ENCODE data around the gene LMTK2.
A peak's percentile ranks its signal among the peaks of the same experiment; 100 is the strongest.
"Not testable (repeated sequence)": the region's sequence is repeated elsewhere in the genome, so short reads cannot be mapped to it uniquely, and the experiment has no call there.

Gene LMTK2

DNA sequence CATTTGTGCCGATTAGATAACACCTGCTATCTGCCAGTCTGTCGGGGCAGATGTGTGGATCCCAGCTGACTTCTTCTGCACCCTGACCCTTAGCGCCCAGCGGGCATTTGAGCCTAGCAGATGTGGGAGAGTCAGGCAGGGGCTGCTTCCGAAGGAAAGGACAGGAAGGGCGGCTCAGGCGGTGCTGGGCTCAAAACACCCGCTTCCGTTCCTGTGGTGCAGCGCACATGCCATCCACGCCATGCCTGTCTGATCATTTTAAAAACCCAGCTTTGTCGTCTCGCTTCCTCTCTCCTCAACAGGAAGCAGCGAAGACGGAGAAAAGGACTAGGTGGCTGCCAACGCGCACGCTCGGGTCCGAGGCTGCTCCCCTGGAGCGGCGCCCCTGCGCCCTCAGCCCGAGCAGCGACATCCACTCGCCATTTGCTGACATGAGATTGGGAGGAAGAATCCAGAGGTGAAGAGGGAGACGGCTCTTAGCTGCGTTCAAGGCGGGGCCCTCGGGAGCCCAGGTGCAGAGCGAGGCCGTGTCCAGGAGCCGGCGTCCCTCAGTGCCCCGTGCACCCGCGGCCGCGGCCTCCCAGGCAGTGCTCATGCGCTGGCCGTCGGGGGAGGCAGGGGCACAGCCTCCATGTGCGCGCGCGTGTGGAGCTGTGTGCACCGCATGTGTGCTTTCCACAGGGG is 98.6 kb downstream of the LMTK2 start:
- no peak for DNase-seq

DNA sequence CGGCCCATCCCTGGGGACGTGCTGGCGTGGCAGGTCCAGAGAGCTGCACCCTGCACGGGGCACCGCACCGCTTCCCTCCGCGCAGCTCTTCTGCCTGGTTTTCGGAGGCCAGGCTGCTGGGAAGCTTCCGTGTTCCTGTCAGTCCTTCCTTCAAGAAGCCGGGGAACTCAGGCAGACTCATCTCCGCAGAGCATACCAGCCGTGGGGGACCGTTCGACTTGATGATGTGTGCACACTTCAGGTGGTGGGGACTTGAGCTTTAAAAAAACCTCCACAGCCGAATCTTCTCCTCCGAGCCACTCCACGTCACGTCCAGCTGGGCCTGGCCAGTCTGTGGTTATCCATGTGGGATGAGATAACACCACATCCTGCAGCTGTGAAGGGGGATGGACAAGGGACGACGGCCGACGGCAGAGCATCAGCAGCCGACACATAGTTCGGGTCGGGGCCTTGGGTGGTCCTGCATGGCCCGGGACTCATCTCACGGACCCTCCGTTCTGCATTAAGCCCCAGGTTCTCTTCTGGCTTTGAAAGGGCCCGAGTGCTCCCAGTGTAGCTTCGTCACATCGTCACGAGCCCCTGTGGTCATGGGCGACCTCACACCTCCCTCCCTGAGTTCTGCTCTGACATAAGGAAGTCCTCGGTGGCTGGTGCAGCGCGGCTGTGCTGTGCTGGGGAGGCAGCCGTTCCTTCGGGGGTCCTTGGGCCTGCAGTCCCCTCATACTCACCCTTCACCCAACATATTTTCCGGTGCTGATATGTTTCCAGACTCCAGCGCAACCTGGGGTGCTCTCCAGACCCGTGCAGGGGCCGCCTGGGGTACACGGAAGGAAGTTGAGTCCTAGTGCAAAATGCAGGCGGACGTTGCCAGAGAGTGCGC is 100.0 kb downstream of the LMTK2 start:
- DNase-seq = no peak

DNA sequence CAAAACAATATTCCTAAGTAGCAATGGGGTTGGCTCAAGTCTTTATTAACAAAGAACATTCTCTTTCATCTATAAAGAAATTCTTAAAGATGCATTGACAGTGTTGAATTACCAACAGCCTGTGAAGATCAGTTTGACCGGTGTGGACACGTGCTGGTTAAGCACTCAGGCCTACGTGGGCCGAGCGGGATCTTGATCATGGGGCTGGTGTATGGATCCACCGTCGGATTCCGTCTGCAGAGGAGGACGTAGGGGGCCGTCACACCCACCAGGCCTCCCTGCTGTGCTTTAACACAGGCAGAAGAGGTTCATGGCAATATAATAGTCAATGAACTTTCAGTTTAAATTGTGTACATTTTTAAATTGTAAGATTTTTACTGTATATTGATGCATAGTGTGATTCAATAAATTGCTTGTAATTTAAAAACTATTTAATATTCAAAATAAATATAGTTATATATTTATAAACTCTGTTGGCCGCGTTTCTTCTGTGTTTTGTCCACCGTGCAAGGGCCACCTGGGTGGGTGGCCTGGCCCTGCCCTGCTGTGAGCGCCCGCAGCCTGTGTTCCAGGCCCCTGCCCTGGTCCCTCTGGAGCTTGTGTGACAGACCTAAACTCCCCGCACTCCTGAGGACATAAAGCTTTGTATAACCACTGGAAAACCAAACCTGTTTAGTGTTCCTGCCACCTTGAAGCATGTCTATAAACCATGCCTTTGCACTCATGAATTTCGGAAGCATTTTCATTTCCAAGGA is 102.7 kb downstream of the LMTK2 start:
- no peak for DNase-seq

DNA sequence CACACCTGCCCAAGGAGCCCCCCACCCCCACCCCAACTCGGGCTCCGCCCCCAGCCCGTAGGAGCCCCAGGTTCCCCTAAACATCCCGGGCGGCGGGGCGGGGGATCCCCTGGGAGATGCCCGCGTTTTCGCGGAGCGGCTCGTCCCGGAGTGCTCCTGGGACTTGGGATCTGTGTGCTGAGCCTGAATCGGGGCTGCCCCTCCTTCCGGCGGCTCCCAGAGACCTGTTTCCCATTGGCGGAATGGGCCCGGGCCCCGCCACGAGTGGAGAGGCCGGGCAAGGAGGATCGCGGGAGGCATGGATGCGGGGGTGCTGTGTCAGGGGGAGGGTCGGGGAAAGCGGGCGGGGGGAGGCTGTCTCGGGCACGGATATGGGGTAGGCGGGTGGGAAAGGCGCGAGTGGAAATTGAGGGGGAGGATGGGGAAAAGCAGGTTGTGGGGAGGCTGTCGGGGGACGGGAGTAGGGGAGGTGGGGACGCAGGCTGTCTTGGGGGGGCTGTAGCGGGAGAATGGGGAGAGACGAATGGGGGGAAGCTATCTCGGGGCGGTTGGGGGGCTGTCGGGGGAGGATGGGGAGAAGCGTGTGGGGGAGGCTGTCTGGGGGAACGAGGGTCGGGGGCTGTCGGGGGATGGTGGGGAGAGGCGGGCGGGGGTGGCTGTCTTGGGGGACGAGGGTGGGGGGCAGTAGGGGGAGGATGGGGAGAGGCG is 104.0 kb downstream of the LMTK2 start:
- DNase-seq = no peak

DNA sequence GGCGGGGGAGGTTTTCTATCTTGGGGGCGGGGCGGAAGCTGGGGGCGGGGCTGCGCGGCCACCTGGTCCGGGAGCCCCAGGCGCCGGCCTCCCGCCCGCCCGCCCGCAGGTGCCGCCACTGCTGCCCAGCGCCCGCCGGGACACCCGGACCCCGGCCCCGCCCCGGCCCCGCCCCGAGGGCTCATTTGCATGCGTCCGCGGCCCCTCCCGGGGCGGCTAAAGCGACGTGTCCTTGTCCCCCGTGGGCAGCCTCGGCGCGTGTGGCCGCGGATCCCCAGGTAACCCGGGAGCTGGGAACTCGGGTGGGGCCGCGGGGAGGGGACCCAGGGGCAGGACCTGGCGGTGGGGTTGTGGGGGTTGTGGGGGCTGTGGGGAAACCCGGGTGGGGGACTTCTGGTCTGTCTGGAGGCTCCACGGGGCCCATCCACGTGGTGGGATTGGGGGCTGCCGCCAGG is 104.6 kb downstream of the LMTK2 start, which contains the start of gene BHLHA15:
TSS of gene BHLHA15 (plus strand) at position 219 of the 455 bp plus-strand sequence. CDS start 871 bp downstream, outside the sequence.
- peak; percentile 39 for DNase-seq

DNA sequence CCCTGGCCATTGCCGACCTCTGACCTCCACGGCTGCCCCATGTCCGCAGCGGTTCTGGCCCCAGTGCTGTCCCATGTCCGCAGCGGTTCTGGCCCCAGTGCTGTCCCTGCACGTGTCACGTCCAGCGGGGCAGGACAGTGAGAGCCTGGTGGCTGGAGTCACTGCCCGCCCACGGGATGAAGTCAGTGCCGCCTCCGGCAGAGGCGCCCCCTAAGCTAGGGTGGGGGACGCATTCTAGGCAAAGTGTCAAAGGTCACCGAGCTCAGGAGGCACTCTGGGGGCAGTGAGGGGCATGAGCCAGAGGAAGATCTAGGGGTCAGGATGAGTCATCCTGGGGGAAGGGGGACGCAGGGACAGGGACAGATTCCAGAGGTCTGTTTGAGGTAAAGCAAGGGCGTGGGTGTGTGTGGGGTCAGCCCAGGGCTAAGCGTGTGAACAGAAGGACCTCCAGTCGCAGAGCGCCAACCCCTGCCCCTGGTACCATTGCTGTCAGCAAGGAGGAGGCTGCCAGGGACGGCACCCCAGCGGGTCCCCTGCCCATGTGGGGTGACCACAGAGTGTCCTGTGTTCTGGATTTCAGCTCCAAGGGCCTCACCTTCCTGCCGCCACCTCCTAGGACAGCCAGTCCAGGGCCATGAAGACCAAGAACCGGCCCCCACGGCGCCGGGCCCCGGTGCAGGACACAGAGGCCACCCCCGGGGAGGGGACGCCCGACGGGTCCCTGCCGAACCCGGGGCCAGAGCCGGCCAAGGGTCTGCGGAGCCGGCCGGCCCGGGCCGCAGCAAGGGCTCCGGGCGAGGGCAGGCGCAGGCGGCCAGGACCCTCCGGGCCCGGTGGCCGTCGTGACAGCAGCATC is 105.2 kb downstream of the LMTK2 start:
- no peak for DNase-seq

DNA sequence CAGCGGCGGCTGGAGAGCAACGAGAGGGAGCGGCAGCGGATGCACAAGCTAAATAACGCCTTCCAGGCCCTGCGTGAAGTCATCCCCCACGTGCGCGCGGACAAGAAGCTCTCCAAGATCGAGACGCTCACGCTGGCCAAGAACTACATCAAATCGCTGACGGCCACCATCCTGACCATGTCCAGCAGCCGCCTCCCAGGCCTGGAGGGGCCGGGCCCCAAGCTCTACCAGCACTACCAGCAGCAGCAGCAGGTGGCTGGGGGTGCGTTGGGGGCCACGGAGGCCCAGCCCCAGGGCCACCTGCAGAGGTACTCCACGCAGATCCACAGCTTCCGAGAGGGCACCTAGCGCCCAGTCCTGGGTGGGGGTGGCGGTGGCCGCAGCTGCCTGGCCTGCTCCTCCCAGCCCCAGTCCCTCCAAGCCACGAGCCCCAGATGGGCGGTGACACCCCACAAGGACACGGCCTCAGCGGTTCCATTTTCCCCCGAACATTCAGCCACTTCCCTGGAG is 105.9 kb downstream of the LMTK2 start:
- no peak for DNase-seq

DNA sequence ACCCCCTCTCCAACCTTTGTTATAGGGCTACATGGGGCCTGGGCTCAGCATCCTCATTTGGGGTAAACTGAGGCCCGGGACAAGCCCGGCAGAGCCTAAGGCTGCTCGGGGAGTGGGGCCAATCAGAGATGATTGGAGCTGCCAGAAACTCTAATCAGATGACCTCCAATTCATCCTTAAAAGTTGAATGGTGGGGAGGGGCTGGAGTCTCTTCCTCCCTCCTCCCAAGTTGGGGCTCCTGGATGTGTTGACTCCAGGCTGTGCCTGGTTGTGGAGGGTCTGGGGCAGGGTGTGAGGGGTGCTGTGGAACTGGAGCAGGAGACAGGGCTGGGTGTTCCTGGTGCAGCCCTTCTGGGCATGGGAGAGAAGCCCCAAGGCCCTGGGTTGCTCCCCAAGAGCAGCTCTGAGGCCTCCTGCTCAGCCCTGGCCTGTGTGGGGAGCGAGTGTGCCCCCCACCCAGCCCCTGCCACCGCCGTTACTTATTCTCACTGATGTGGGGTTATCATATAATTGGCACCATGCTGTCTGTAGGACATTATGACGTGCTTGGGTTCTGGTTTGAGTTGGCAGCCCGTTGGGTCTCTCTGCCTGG is 106.7 kb downstream of the LMTK2 start:
- no peak for DNase-seq

DNA sequence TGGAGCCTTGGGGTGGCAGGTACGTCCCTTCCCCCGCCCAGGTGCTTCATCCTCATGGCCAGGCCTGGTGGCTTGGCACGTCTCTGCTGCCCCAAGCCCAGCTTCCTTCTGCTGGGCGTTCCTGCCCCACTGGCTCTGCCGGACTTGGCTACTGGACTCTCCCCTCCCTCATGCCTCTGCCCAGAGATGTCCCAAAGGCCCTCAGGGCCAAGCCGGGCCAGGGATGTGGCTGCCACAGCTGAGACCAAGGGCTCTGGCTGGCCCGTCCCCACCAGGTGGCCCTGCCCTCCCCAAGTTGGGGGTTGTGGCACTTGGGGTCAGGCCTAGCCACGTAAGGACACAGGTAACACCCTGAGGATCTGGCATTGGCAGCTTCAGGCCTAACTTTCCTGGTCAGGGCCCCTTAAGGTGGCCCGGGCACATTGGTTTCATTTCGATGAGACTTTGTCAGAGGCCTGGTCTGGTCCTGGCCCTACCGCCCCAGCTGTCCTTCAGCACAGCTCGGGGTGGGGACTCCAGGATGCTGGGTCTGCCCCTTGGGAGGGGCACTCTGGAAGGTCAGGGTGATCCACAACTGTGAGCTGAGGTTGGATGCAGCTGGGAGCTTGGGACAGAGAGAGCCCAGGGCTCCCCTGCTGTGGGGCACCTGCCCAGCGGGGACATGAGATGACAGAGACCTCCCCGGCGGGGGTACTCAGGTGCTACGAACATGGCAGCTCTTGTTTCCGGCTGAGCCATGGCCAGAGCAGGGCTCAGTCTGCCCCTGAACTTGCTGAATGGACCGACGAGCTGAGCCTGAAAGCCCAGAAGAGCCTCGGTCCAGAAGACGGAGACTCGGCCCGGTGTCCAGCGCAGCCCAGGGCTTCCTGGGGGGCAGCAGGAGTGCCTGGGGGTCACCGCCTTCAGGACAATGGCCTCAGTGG is 107.5 kb downstream of the LMTK2 start:
- no peak for DNase-seq

DNA sequence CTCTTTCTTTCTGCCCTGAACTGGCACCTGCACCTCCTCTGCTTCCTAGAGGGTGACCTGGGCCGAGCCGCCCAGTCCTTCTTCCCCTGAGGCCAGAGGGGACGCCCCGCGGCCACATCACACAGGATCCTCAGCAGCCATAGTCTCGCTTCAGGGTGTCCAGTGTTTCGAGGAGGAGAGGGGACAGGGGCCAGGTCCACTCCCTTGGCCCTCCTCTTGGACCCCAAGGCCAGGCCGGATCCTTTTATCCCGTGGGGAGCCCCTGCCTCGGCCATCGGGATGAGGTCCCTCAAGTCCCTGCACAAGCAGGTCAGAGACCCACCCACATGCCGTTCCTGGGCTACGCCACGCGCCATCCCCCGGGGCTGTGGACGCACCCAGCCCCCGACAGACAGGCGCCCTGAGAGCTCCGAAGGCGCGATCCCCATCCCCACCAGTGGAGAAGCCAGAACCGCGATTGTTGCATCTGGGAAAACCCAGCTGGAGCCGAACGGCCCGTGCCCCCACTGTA is 108.2 kb downstream of the LMTK2 start:
- no peak for DNase-seq

DNA sequence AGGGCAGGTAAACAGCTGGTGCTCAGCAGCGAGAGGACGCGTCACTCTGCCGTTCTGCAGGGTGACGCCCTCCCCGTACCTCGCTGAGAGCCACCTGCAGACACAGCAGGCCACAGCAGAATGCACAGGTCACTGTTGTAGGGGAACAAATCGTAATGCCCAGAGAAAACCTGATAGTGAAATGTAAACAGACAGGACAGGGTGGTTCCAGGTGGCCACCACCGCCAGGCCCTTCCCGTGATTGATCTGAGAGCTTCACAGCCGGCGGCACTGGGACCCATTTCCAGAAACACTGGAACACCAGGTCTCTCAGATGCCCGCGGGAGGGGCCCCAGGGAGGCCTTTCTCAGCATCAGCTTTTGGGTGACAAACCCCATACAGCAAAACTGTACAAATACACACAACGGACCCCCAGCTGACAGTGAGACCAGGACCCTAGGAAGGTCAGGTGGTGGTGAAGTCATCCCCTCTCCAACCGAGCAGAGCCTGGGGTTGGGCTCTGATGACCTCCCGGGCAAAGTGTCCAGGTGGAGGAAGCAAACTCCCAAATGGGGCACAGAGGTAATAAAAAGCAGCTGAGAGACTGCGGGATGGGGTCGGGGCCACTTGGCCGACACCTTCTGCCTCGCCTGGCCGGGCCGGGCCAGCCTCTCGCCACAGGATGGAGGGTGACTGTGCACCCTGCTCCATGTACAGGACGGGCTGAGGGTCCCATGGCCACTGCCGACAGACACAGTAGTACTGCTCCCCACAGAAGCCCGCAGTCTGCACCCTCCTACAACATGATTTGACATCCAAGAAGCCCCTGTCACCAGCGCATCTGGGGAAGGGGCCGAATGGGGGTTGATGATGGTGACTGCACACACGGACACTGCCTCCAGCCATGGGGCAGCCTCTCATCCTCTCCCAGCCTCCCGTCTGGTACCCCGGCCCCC is 109.2 kb downstream of the LMTK2 start:
- DNase-seq = no peak

DNA sequence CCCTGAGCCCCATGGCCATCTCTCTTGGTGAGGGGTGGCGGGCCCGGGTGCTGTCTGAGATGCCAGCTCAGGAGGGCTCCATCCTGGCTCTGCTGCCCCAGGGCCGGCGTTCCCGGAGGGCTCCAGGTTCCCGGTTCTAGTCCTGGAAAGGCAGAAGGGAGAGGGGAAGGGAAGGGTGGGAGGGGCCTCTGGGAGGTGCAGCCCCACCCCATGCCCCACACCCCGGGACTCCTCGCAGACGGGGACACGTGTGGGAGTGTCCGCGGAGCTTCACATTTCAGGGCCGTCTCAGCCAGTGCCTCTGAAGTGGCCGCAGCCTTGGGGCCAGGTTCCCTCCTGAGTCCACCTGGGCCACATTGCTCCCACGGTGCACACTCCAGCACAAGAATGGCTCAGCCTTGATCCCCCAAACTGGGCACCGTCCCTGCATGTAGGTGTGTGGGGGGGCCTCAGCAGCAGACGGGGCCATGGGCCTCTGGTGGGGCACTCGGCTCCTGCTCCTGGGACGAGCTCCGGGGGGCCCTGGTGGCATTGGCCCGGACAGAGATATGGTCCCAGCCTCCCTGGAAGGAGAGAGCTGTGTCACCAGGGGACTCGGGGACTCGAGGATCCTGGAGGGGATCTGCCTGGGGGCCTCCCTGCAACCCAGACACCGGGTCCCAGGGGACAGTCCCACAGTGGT is 110.4 kb downstream of the LMTK2 start:
- no peak for DNase-seq

DNA sequence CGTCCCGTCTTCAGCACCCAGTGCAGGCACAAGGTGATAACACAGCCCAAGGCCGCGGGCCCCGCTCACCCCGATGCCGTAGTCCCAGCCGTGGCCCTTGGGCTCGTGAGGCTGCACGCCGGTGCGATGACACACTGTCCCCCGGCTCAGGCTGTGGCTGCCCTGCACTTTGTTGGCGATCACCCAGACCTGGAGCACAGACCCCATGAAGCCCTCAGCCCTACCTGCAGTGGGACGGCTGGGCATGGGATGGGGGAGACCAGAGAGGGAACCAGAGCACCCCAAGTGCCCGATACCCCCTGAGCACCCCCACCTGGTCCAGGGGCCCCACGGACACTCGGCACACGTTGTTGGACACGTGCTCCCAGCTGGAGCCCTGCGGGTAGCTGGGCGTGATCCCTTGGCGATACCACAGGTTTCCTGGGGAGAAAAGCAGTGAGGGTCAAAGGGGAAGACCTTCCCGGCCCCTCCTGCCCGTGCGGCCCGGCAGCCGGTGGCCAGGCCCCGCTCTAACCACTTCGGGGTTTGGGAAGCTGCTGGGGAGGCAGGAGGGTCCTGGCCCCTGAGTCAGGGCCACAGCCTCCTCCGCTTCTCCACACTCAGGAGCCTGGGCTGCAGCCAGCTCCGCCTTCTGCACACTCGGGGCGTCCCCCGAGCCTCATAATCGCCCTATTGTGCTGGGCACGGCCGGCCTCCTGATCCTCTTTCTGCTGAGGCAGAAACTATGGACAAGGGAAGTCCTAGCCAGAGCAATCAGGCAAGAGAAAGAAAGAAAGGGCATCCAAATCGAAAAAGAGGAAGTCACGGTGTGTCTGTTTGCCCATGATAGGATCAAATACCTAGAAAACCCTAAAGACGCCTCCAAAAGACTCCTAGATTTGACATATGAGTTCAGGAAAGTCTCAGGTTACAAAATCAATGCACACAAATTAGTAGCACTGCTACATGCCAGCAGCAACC is 111.2 kb downstream of the LMTK2 start:
- DNase-seq = no peak

DNA sequence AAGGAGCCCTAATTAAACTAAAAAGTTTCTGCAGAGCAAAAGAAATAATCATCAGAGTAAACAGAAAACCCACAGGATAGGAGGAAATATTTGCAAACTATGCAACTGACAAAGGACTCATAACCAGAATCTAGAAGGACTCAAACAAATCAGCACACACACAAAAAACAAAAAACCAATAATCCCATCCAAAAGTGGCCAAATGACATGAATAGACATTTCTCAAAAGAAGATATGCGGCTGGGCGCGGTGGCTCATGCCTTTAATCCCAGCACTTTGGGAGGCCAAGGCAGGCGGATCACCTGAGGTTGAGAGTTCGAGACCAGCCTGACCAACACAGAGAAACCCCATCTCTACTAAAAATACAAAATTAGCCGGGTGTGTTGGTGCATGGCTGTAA is 112.7 kb downstream of the LMTK2 start:
- DNase-seq = not testable (repeated sequence)

DNA sequence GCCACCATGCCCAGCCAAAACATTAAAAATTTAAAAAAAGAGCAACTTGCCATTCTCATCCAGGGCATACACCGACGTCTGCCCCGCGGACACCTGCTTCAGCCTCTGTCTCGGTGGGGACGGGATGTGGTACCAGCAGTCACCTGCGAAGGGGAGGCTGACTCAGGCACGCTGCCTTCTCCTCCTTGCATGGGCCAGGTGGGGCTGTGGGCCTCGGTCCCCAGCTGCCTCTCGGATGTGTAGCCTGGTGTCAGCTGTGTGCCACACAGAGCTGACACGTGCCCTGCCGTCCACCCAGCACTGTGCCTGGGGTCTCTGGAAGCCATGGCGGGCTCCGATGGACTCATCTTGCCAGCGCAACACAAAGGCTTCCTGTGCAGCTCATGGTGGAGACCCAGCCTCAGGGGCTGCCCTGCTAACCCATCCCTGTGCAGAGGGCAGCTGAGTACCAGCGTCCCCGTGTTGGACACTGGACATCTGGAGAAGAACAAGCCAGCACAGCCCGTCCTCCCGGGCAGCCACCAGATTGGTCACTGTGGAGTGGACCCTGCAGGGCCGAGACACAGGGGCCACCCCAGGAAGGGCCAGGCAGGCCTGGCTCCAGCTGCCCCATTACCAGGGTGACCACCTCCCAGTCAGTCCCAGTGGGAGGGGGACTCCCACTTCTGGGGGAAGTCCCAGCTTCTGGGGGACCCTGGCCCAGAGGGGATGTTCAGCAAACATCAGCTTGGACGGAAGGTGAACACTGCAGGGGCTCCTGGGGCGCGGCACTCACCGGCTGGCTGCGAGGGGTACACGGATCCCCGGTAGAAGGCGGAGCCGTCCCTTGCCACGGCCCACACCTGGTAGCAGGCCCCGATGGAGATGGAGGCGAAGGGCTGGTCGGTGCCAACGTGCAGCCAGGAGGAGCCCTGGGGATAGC is 115.2 kb downstream of the LMTK2 start:
- no peak for DNase-seq
